Measurements from ENCODE around the gene KRTAP4-6.
A peak's percentile ranks its signal among the peaks of the same experiment; 100 is the strongest.
"Not testable (repeated sequence)": the region's sequence is repeated elsewhere in the genome, so short reads cannot be mapped to it uniquely, and the experiment has no call there.

KRTAP4-6 gene

GRCh38 chr17:41127371-41127770, 13.0 kb downstream of the KRTAP4-6 start:
- H3K4me3 ChIP-seq (replicated peaks; ENCODE audit: low read depth, low read length) = no peak overlapping the region
- DNase-seq (ENCODE audit: extremely low read depth, low read depth) = no peak
- no peak for TF ChIP-seq CTCF (IDR thresholded peaks at IDR 0.05; ENCODE audit: low read depth, low read length, missing control alignments)

GRCh38 chr17:41126412-41126811, 13.9 kb downstream of the KRTAP4-6 start:
- no peak for TF ChIP-seq CTCF (IDR thresholded peaks at IDR 0.05; ENCODE audit: low read depth, low read length, missing control alignments)
- no peak overlapping the region for H3K4me3 ChIP-seq (replicated peaks; ENCODE audit: low read depth, low read length)

GRCh38 chr17:41125064-41125463, 15.3 kb downstream of the KRTAP4-6 start:
- no peak for TF ChIP-seq CTCF (IDR thresholded peaks at IDR 0.05; ENCODE audit: low read depth, low read length, missing control alignments)

More at GRCh38 chr17:41126412-41126811, 13.9 kb downstream of the KRTAP4-6 start:
- DNase-seq (ENCODE audit: extremely low read depth, low read depth) = no peak

GRCh38 chr17:41123991-41124371, 16.4 kb downstream of the KRTAP4-6 start, which contains the start of gene KRTAP4-12:
Gene KRTAP4-12, minus strand, starts transcription at chr17:41124182. Its CDS starts 60 bp downstream, at chr17:41124122.
- DNase-seq (ENCODE audit: extremely low read depth, low read depth) = not testable (repeated sequence)

More at GRCh38 chr17:41125064-41125463, 15.3 kb downstream of the KRTAP4-6 start:
- H3K4me3 ChIP-seq (replicated peaks; ENCODE audit: low read depth, low read length) = no peak overlapping the region
- no peak for DNase-seq (ENCODE audit: extremely low read depth, low read depth)

GRCh38 chr17:41123292-41123990, 16.9 kb downstream of the KRTAP4-6 start:
- not testable (repeated sequence) for DNase-seq (ENCODE audit: extremely low read depth, low read depth); H3K4me3 ChIP-seq (replicated peaks; ENCODE audit: low read depth, low read length)

More at GRCh38 chr17:41123991-41124371, 16.4 kb downstream of the KRTAP4-6 start, which contains the start of gene KRTAP4-12:
- H3K4me3 ChIP-seq (replicated peaks; ENCODE audit: low read depth, low read length) = not testable (repeated sequence)

GRCh38 chr17:41121742-41122141, 18.6 kb downstream of the KRTAP4-6 start:
- TF ChIP-seq CTCF (IDR thresholded peaks at IDR 0.05; ENCODE audit: low read depth, low read length, missing control alignments) = no peak
- H3K4me3 ChIP-seq (replicated peaks; ENCODE audit: low read depth, low read length) = no peak overlapping the region
- no peak for DNase-seq (ENCODE audit: extremely low read depth, low read depth)

- DNase-seq (ENCODE audit: extremely low read depth, low read depth); H3K4me3 ChIP-seq (replicated peaks; ENCODE audit: low read depth, low read length): not testable (repeated sequence)
These were observed 20.4 kb downstream of the KRTAP4-6 start for GRCh38 chr17:41119696-41120690.

GRCh38 chr17:41118721-41119120, 21.6 kb downstream of the KRTAP4-6 start:
- TF ChIP-seq CTCF (IDR thresholded peaks at IDR 0.05; ENCODE audit: low read depth, low read length, missing control alignments) = no peak
- DNase-seq (ENCODE audit: extremely low read depth, low read depth) = peak; percentile 51
- H3K4me3 ChIP-seq (replicated peaks; ENCODE audit: low read depth, low read length) = no peak overlapping the region

- not testable (repeated sequence) for DNase-seq (ENCODE audit: extremely low read depth, low read depth); H3K4me3 ChIP-seq (replicated peaks; ENCODE audit: low read depth, low read length)
These were observed 22.4 kb downstream of the KRTAP4-6 start, which contains the start of gene KRTAP4-11 for GRCh38 chr17:41117846-41118386. Gene KRTAP4-11, minus strand, starts transcription at chr17:41118373. Its CDS starts 58 bp downstream, at chr17:41118315.
